H1 (cell line): ENCODE results near the gene PLEKHG3. TPM values are rescaled to one million over a fixed set of nuclear protein-coding genes. Genes with fewer than 3 reads are reported as not detected.

Experiments
- CTCF ChIA-PET: fragments of 300-600 bp; sonication (Branson Sonifier 250); formaldehyde crosslinking; loops from one replicate; lab custom pipeline; 2021; ENCODE audit not compliant: partially characterized antibody; lab: Charles Lee
- POLR2A ChIA-PET: fragments of 300-600 bp; sonication (Branson Sonifier 250); formaldehyde crosslinking; loops from one replicate; lab custom pipeline; 2021; ENCODE audit warnings: inconsistent platforms; ENCODE audit not compliant: partially characterized antibody; lab: Charles Lee
- DNase-seq, 2 experiments: peaks; one replicate each; pipeline versions ENCODE4 v3.0.0 to v3.0.0-alpha.2; 2010 to 2022; ENCODE audit warnings: low spot score in 2 of 2, low read depth in 1 of 2, mixed read lengths in 1 of 2
- FAIRE-seq: peaks from 2 replicates; lab custom pipeline; 2011; peaks lifted over from hg19 to GRCh38; lab: Jason Lieb, UNC
- H2AFZ ChIP-seq: 2 replicates; pipeline ENCODE4 v1.8.1; 2012; ENCODE audit warnings: low read length, inconsistent platforms
- H2AK5ac ChIP-seq: 2 replicates; pipeline ENCODE4 v1.6.1; 2013; ENCODE audit warnings: low read depth, low read length
- H2BK120ac ChIP-seq: replicated peaks from 2 replicates; pipeline ENCODE3; 2013; ENCODE audit warnings: low read depth, low read length, inconsistent platforms
- H2BK12ac ChIP-seq: 2 replicates; pipeline ENCODE4 v1.6.1; 2013; ENCODE audit warnings: low read depth, low read length
- H2BK15ac ChIP-seq: 2 replicates; pipeline ENCODE4 v1.6.1; 2013; ENCODE audit warnings: low read length
- H2BK20ac ChIP-seq: 2 replicates; pipeline ENCODE4 v1.6.1; 2013; ENCODE audit warnings: low read length
- H2BK5ac ChIP-seq: 2 replicates; pipeline ENCODE4 v1.6.1; 2013; ENCODE audit warnings: low read depth, low read length
- H3K14ac ChIP-seq: 2 replicates; pipeline ENCODE4 v1.6.1; 2013; ENCODE audit warnings: inconsistent platforms; ENCODE audit not compliant: insufficient read length
- H3K18ac ChIP-seq: 2 replicates; pipeline ENCODE4 v1.6.1; 2013; ENCODE audit warnings: low read length; ENCODE audit errors: extremely low read depth
- H3K23ac ChIP-seq: 2 replicates; pipeline ENCODE4 v1.6.1; 2013; ENCODE audit warnings: inconsistent platforms; ENCODE audit not compliant: insufficient read length
- H3K23me2 ChIP-seq: 2 replicates; pipeline ENCODE4 v1.6.1; 2013; ENCODE audit warnings: low read depth, low read length
- H3K27ac ChIP-seq: 2 replicates; pipeline ENCODE4 v1.6.1; 2011; ENCODE audit warnings: low read depth, low read length, inconsistent platforms
- H3K27me3 ChIP-seq, 4 experiments: replicated peaks in 1 of 4; 1 replicate in 1 of 4; 2 replicates in 3 of 4; pipeline versions ENCODE4 v1.6.1 to v1.8.1; 2011 to 2013; ENCODE audit warnings: low read length in 3 of 4, mild to moderate bottlenecking in 3 of 4, inconsistent platforms in 2 of 4, mixed read lengths in 2 of 4, moderate library complexity in 1 of 4; ENCODE audit not compliant: control insufficient read depth in 3 of 4, insufficient read depth in 3 of 4; ENCODE audit errors: extremely low read depth in 1 of 4
- H3K36me3 ChIP-seq, 4 experiments: 2 replicates each; pipeline versions ENCODE4 v1.6.1 to v1.8.1; 2011 to 2013; ENCODE audit warnings: mild to moderate bottlenecking in 4 of 4, low read length in 3 of 4, moderate library complexity in 2 of 4, control low read depth in 1 of 4, inconsistent platforms in 1 of 4; ENCODE audit not compliant: insufficient read depth in 4 of 4, control insufficient read depth in 2 of 4
- H3K4ac ChIP-seq: replicated peaks from 2 replicates; pipeline ENCODE3; 2013; ENCODE audit warnings: low read length, low read depth, mixed read lengths, inconsistent platforms; ENCODE audit not compliant: insufficient read length
- H3K4me1 ChIP-seq, 4 experiments: replicated peaks in 1 of 4; 1 replicate in 1 of 4; 2 replicates in 3 of 4; pipeline versions ENCODE4 v1.6.1 to v1.8.1; 2011 to 2013; ENCODE audit warnings: low read length in 3 of 4, inconsistent platforms in 2 of 4, mixed read lengths in 1 of 4; ENCODE audit not compliant: insufficient read depth in 4 of 4, control insufficient read depth in 3 of 4
- H3K4me2 ChIP-seq, 2 experiments: 2 replicates each; pipeline versions ENCODE4 v1.6.1 to v1.8.1; 2011 to 2013; ENCODE audit warnings: low read depth in 2 of 2, low read length in 2 of 2, control low read depth in 1 of 2, inconsistent platforms in 1 of 2, mild to moderate bottlenecking in 1 of 2; ENCODE audit not compliant: insufficient read depth in 1 of 2
- H3K4me3 ChIP-seq, 4 experiments: fragments of 200-600, 300-600 bp in 1 of 4; sonication (generic), shearing (Covaris generic), sonication (Bioruptor Twin) in 1 of 4; 2 replicates each; pipeline versions ENCODE4 v1.5.1 to v1.8.1; 2011 to 2016; ENCODE audit warnings: low read length in 4 of 4, low read depth in 3 of 4, control low read depth in 2 of 4, inconsistent platforms in 2 of 4, mild to moderate bottlenecking in 2 of 4, mixed read lengths in 1 of 4, moderate library complexity in 1 of 4; ENCODE audit not compliant: insufficient read depth in 2 of 4; ENCODE audit errors: extremely low read depth in 1 of 4
- H3K56ac ChIP-seq: replicated peaks from 2 replicates; pipeline ENCODE3; 2013; ENCODE audit warnings: low read depth, mild to moderate bottlenecking, mixed read lengths, low read length, inconsistent platforms; ENCODE audit not compliant: insufficient read length
- H3K79me1 ChIP-seq: 2 replicates; pipeline ENCODE4 v1.6.1; 2013; ENCODE audit warnings: low read depth, low read length, control low read depth
- H3K79me2 ChIP-seq, 2 experiments: 2 replicates each; pipeline versions ENCODE4 v1.6.1 to v1.8.1; 2012 to 2013; ENCODE audit warnings: low read length in 2 of 2, mild to moderate bottlenecking in 2 of 2, inconsistent platforms in 1 of 2; ENCODE audit not compliant: insufficient read depth in 2 of 2, control insufficient read depth in 1 of 2
- H3K9ac ChIP-seq, 4 experiments: replicated peaks in 1 of 4; 1 replicate in 1 of 4; 2 replicates in 3 of 4; pipeline versions ENCODE4 v1.6.1 to v1.8.1; 2011 to 2013; ENCODE audit warnings: low read depth in 3 of 4, low read length in 3 of 4, control low read depth in 2 of 4, mild to moderate bottlenecking in 2 of 4, moderate library complexity in 2 of 4, inconsistent platforms in 1 of 4; ENCODE audit errors: extremely low read depth in 1 of 4
- H3K9me3 ChIP-seq, 2 experiments: 2 replicates each; pipeline versions ENCODE4 v1.6.1 to v1.8.1; 2012 to 2013; ENCODE audit warnings: mild to moderate bottlenecking in 2 of 2, moderate library complexity in 2 of 2, control low read depth in 1 of 2, inconsistent platforms in 1 of 2, low read depth in 1 of 2, low read length in 1 of 2, mixed read lengths in 1 of 2; ENCODE audit not compliant: insufficient read depth in 2 of 2
- H4K20me1 ChIP-seq, 2 experiments: replicated peaks in 1 of 2; 2 replicates each; pipeline versions ENCODE3 to v1.8.1; 2011 to 2013; ENCODE audit warnings: inconsistent platforms in 2 of 2, low read length in 2 of 2, mild to moderate bottlenecking in 1 of 2; ENCODE audit not compliant: insufficient read depth in 2 of 2, control insufficient read depth in 1 of 2
- H4K5ac ChIP-seq: 2 replicates; pipeline ENCODE4 v1.6.1; 2013; ENCODE audit warnings: low read length, low read depth, mixed read lengths, inconsistent platforms; ENCODE audit not compliant: insufficient read length
- H4K8ac ChIP-seq: 2 replicates; pipeline ENCODE4 v1.8.0; 2013; ENCODE audit warnings: mild to moderate bottlenecking, moderate library complexity, low read length, inconsistent platforms; ENCODE audit not compliant: insufficient read depth; ENCODE audit errors: extremely low read depth
- H4K91ac ChIP-seq: replicated peaks from 2 replicates; pipeline ENCODE3; 2013; ENCODE audit warnings: low read length, mixed read lengths, inconsistent platforms; ENCODE audit not compliant: insufficient read length
- ASH2L ChIP-seq: fragments of 200-600, 300-600 bp; sonication (generic); IDR thresholded peaks from one replicate; pipeline ENCODE4 v1.7.1; 2017; ENCODE audit warnings: low read length
- CHD1 ChIP-seq: IDR thresholded peaks from 2 replicates; pipeline ENCODE4 v1.6.1; 2012; ENCODE audit warnings: low read depth, low read length, improper control_type of control experiment
- CTCF ChIP-seq, 3 experiments: IDR thresholded peaks; 1 replicate in 2 of 3; 2 replicates in 1 of 3; pipeline versions ENCODE4 v1.5.1 to v1.6.1; 2011; ENCODE audit warnings: low read length in 3 of 3, mild to moderate bottlenecking in 3 of 3, inconsistent platforms in 2 of 3, low read depth in 1 of 3, moderate library complexity in 1 of 3; ENCODE audit not compliant: insufficient read depth in 1 of 3; ENCODE audit errors: control extremely low read depth in 1 of 3
- EZH2 ChIP-seq: fragments of 200-600 bp; sonication (generic); IDR thresholded peaks from 2 replicates; pipeline ENCODE4 v1.7.1; 2012; ENCODE audit warnings: low read depth, mild to moderate bottlenecking, moderate library complexity, low read length, inconsistent platforms; ENCODE audit not compliant: severe bottlenecking
- NRF1 ChIP-seq: IDR thresholded peaks from 2 replicates; pipeline ENCODE4 v1.6.1; 2011; ENCODE audit warnings: mild to moderate bottlenecking, low read depth, low read length, improper control_type of control experiment
- PHF8 ChIP-seq: fragments of 200-600 bp; sonication (generic); conservative IDR thresholded peaks from 2 replicates; pipeline ENCODE4 v1.7.1; 2012; ENCODE audit warnings: low read depth, mild to moderate bottlenecking, inconsistent platforms, low read length, moderate library complexity
- SUZ12 ChIP-seq: fragments of 200-600 bp; sonication (generic); IDR thresholded peaks from 2 replicates; pipeline ENCODE4 v1.6.1; 2012; ENCODE audit warnings: mild to moderate bottlenecking, inconsistent platforms, low read length, moderate library complexity, mixed read lengths
- TAF7 ChIP-seq: optimal IDR thresholded peaks from 2 replicates; pipeline ENCODE3; 2011; ENCODE audit warnings: low read depth, mild to moderate bottlenecking, inconsistent platforms, low read length, moderate library complexity, borderline replicate concordance
- WGBS, 2 experiments: shearing (Covaris generic) in 1 of 2; methylation state at CpG; one replicate each; pipeline versions ENCODE4 v1.1.6 to v1.1.7; 2013 to 2015; ENCODE audit warnings: low lambda C conversion rate in 2 of 2, mixed read lengths in 2 of 2, inconsistent platforms in 1 of 2, low coverage in 1 of 2, missing lambda C conversion rate in 1 of 2; ENCODE audit not compliant: insufficient replicate concordance in 2 of 2, insufficient coverage in 1 of 2, insufficient read length in 1 of 2; ENCODE audit errors: extremely low coverage in 1 of 2, missing lambda C conversion rate in 1 of 2; 5-methylcytosine and 5-hydroxymethylcytosine counted together
- polyA plus RNA-seq, 7 experiments: library from polyadenylated mRNA; depleted of rRNA in 3 of 7; stranded (reverse) in 5 of 7; unstranded in 2 of 7; fragments of >200 nt in 5 of 7; fragments of 200-250 nt in 2 of 7; gene quantifications; 1 replicate in 5 of 7; 2 replicates in 1 of 7; 4 replicates in 1 of 7; pipeline versions ENCODE4 v1.2.1 to v1.2.3, GENCODE V29; 2011 to 2013; ENCODE audit warnings: missing spikeins in 2 of 7, mixed read lengths in 2 of 7
- total RNA-seq: library from RNA; stranded (reverse); fragmentation: NEBNext Ultra II Directional; extraction: Animal tissue kit (Norgen Biotek cat#: 25700); gene quantifications from 2 replicates; pipeline ENCODE4 v1.2.1, GENCODE V29; 2021

Gene PLEKHG3
- total and polyA plus RNA-seq, 2 of the 8 experiments (the other 6 are each of a cell fraction or from before 2014, with no cell fraction given): 43.4 to 90.6 TPM

- WGBS, 2 experiments: 90% methylated on average over 10 of the region's 10 CpGs; no CpG with 5 or more reads in 1 of the 2 experiments
- peak overlapping the region; percentile 11 for H4K91ac ChIP-seq
- H3K9ac ChIP-seq: no peak overlapping the region
- 0 out of 2 replicates have a peak overlapping the region, but pooled peaks have one; percentile 31 for H2BK15ac ChIP-seq
- DNase-seq (no peak), FAIRE-seq (no peak)
- H2AFZ ChIP-seq: no peak overlapping the region
- no peak overlapping the region for H2BK5ac ChIP-seq
- H3K56ac ChIP-seq: no peak overlapping the region
- no peaks in the 10 kb centered on the region for H3K9me3 ChIP-seq
- H4K8ac ChIP-seq: no peak overlapping the region
- no peaks in the 10 kb centered on the region for H4K20me1 ChIP-seq
- no peak overlapping the region for H4K5ac ChIP-seq
- H3K14ac ChIP-seq: no peak overlapping the region
- no peaks in the 10 kb centered on the region for H3K27me3 ChIP-seq
- CTCF ChIA-PET: interaction anchor here (1.1 to 3.1 kb wide), 9 partner anchors 9 to 78 kb away, joined by 3 to 14 read pairs (median 5); no protein-coding TSS in a partner anchor
- no peak overlapping the region for H3K18ac ChIP-seq
- no peak overlapping the region for H3K23ac ChIP-seq
- no peaks in the 10 kb centered on the region; the same call in 1 of the 2 replicates for H3K23me2 ChIP-seq
- H3K79me1 ChIP-seq: no peaks in the 10 kb centered on the region
- H2BK120ac ChIP-seq: no peak overlapping the region
- peak overlapping the region; percentile 25; the same call in 1 of the 2 replicates for H2AK5ac ChIP-seq
- H2BK20ac ChIP-seq: 0 out of 2 replicates have a peak overlapping the region, but pooled peaks have one; percentile 25
- peak overlapping the region; percentile 14 for H3K4ac ChIP-seq
- H3K4me2 ChIP-seq: no peak overlapping the region
- H3K4me1 ChIP-seq: peaks cover 0 to 8% (median 4%) of the 10 kb centered on the region in 4 experiments; a peak in 5 of 7 replicates
- no peaks in the 10 kb centered on the region for H3K79me2 ChIP-seq
- H3K36me3 ChIP-seq: no peaks in the 10 kb centered on the region
- no peak overlapping the region for H3K4me3 ChIP-seq
- no peak overlapping the region for H3K27ac ChIP-seq
- POLR2A ChIA-PET: interaction anchor here (1.1 kb wide), 1 partner anchor 85 kb away, joined by 3 read pairs; no protein-coding TSS in a partner anchor
- H2BK12ac ChIP-seq: peak overlapping the region; percentile 6
- TF ChIP-seq ASH2L (no peak), TAF7 (no peak), NRF1 (no peak), PHF8 (no peak), EZH2 (no peak), SUZ12 (no peak), CHD1 (no peak), CTCF (IDR thresholded peaks at IDR 0.05; ENCODE audit: control extremely low read depth in 1 of 3, insufficient read depth in 1 of 3, low read depth in 1 of 3, low read length in 3 of 3) (no peak)
These were observed 24.1 kb upstream of the PLEKHG3 start for GRCh38 chr14:64680013-64680713.
